Prostate gland (tissue), 2 donors: ENCODE measurements around the gene AMHR2. TPM values are rescaled to one million over a fixed set of nuclear protein-coding genes. Genes with fewer than 3 reads are reported as not detected.
"Not testable (repeated sequence)": the region's sequence is repeated elsewhere in the genome, so short reads cannot be mapped to it uniquely, and the experiment has no call there.

Source experiments
- DNase-seq: peaks from one replicate; pipeline ENCODE4 v3.0.0-alpha.2; 2019; ENCODE audit warnings: low spot score
- H3K27ac ChIP-seq, 2 donors: fragments of 200-600 bp; sonication (generic); 2 replicates each; pipeline ENCODE4 v1.5.1; 2017 to 2019
- H3K27me3 ChIP-seq: fragments of 200-600 bp; sonication (generic); replicated peaks from 2 replicates; pipeline ENCODE4 v1.5.1; 2019; ENCODE audit not compliant: insufficient read depth
- H3K36me3 ChIP-seq, 2 donors: fragments of 200-600 bp; sonication (generic); 1 replicate in 1 of 2; 2 replicates in 1 of 2; pipeline versions ENCODE4 v1.5.1 to v1.8.1; 2017 to 2019
- H3K4me1 ChIP-seq: fragments of 200-600 bp; sonication (generic); replicated peaks from 2 replicates; pipeline ENCODE4 v1.5.1; 2019
- H3K4me3 ChIP-seq, 2 donors: fragments of 200-600 bp; sonication (generic); 2 replicates each; pipeline ENCODE4 v1.5.1; 2017 to 2019
- H3K9me3 ChIP-seq: fragments of 200-600 bp; sonication (generic); 2 replicates; pipeline ENCODE4 v1.5.1; 2017
- CTCF ChIP-seq, 4 experiments: fragments of 200-600 bp in 2 of 4; fragments of 450-650 bp in 2 of 4; sonication (generic) in 2 of 4; IDR thresholded peaks; 1 replicate in 3 of 4; 2 replicates in 1 of 4; pipeline ENCODE4 v1.5.1; 2016 to 2019; ENCODE audit warnings: antibody characterized with exemption in 4 of 4, mild to moderate bottlenecking in 2 of 4, moderate library complexity in 2 of 4
- POLR2A ChIP-seq: fragments of 450-650 bp; IDR thresholded peaks from one replicate; pipeline ENCODE4 v1.6.1; 2016; ENCODE audit warnings: antibody characterized with exemption, mild to moderate bottlenecking
- POLR2AphosphoS5 ChIP-seq: sonication (generic); formaldehyde crosslinking; IDR thresholded peaks from one replicate; pipeline ENCODE4 v1.6.1; 2017; ENCODE audit warnings: antibody characterized with exemption
- WGBS: methylation state at CpG from one replicate; pipeline ENCODE4 v1.1.5; 2018; 5-methylcytosine and 5-hydroxymethylcytosine counted together
- intact Hi-C: fragments of 100-400 bp; cut with DNase I; formaldehyde crosslinking; loops from one replicate; pipeline ENCODE4 v1.14.2; 2022
- total RNA-seq, 2 donors: library from RNA; depleted of rRNA; stranded (reverse); fragments of >200 nt; gene quantifications; one replicate each; pipeline ENCODE4 v1.1.0, GENCODE V29; 2016

Gene AMHR2
- total RNA-seq, 2 donors from 2014 or later = 44.5 TPM; not detected in 1

- peak overlapping the region in 1 of 2 donors; percentile 13 for H3K4me3 ChIP-seq
- 57% methylated on average over 2 of the region's 2 CpGs for WGBS
- H3K27ac ChIP-seq = peak overlapping the region in 1 of 2 donors; percentile 5
- no peak for DNase-seq
- H3K27me3 ChIP-seq = no peaks in the 10 kb centered on the region
- intact Hi-C loops = no loop called here
- TF ChIP-seq POLR2A = no peak
- peaks cover 21% of the 10 kb centered on the region for H3K4me1 ChIP-seq
- H3K9me3 ChIP-seq = no peaks in the 10 kb centered on the region
- peaks cover 7 to 16% of the 10 kb centered on the region in 2 donors for H3K36me3 ChIP-seq
These were observed 40.4 kb upstream of the AMHR2 start for GRCh38 chr12:53383258-53383657.

GRCh38 chr12:53386381-53386780 lies 37.3 kb upstream of the AMHR2 start:
- H3K27ac ChIP-seq, H3K9me3 ChIP-seq, intact Hi-C loops, DNase-seq, H3K4me3 ChIP-seq, H3K27me3 ChIP-seq: not testable (repeated sequence)
- WGBS = 77% methylated on average over 5 of the region's 5 CpGs
- Histone ChIP-seq H3K36me3 (peaks cover 7 to 16% of the 10 kb centered on the region in 2 donors), H3K4me1 (peaks cover 19% of the 10 kb centered on the region)

DNA sequence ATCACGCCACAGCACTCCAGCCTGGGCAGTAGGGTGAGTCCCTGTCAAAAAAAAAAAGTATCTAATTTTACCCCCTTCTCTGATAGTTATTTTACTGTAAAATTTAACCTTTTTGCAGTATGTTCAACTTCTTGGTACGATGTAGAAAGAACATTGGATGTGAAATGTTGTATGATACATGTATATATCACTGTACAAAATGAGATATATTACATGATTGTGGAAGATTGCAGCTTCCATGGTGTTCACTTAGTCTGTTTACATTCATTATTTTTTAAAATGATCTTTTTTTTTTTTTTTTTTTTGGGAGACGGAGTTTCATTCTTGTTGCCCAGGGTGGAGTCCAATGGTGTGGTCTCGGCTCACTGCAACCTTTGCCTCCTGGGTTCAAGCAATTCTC lies 34.7 kb upstream of the AMHR2 start:
- 94% methylated on average over 4 of the region's 4 CpGs for WGBS
- intact Hi-C loops = no loop called here

DNA sequence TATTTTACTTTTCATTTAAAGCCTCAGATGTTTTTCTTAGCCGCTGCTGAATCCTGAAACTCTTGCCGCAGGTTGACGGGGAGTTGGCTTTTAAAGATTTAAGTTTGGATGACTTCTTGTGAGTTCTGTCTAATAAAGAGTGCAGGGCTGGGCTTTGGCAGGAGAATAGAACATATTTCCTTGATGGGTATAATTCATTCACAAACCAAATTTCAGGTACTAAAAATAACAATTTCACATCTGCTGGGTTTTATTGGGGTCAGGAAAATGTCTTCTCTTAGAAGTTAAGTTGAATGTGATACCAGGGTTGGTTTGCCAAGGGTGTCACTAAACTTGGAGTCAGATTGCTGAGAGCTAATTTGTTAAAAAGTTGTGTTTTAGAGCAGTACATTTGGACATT lies 34.0 kb upstream of the AMHR2 start:
- Histone ChIP-seq H3K36me3 (no peaks in the 10 kb centered on the region), H3K9me3 (no peaks in the 10 kb centered on the region), H3K27me3 (no peaks in the 10 kb centered on the region), H3K4me1 (peaks cover 6% of the 10 kb centered on the region), H3K27ac (peak overlapping the region; percentile 48 to 51), H3K4me3 (no peak overlapping the region)
- no peak for DNase-seq
- intact Hi-C loops = no loop called here
- peak; percentile 12 for TF ChIP-seq POLR2AphosphoS5
- TF ChIP-seq POLR2A = no peak
- 23% methylated on average over 3 of the region's 3 CpGs for WGBS

More for the DNA sequence above, 34.7 kb upstream of the AMHR2 start:
- Histone ChIP-seq H3K36me3 (peaks cover 0 to 2% of the 10 kb centered on the region in 2 donors), H3K9me3 (no peaks in the 10 kb centered on the region), H3K4me1 (peaks cover 6% of the 10 kb centered on the region), H3K27ac (peak overlapping the region; percentile 48 to 51), H3K4me3 (no peak overlapping the region), H3K27me3 (no peaks in the 10 kb centered on the region)
- no peak for TF ChIP-seq POLR2A
- no peak for TF ChIP-seq CTCF (IDR thresholded peaks at IDR 0.05)
- no peak for TF ChIP-seq POLR2AphosphoS5
- DNase-seq = no peak

DNA sequence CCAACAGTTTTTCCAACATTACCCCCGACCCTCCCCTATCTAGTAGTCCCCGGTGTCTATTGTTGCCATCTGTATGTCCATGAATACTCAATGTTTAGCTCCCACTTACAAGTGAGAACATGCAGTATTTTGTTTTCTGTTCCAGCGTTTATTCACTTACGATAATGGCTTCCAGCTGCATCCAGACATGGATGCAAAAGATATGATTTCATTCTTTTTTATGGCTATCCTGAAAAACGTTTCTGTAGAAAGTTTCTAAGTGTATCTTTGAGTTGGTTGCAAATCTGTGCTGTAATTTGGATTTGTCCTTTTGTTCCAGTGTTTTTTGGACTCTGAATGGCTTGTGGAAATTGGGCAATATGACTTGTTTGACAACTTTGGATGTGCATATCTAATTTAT lies 31.9 kb upstream of the AMHR2 start:
- Histone ChIP-seq H3K36me3 (no peaks in the 10 kb centered on the region), H3K9me3 (no peaks in the 10 kb centered on the region), H3K4me3 (no peak overlapping the region), H3K4me1 (peaks cover 6% of the 10 kb centered on the region), H3K27ac (peak overlapping the region; percentile 45 to 51), H3K27me3 (no peaks in the 10 kb centered on the region)
- no peak for DNase-seq
- WGBS = 8% methylated on average over 5 of the region's 5 CpGs
- intact Hi-C loops = no loop called here
- no peak for TF ChIP-seq POLR2A
- TF ChIP-seq POLR2AphosphoS5 = no peak
- no peak for TF ChIP-seq CTCF (IDR thresholded peaks at IDR 0.05)

GRCh38 chr12:53399896-53400295 lies 23.8 kb upstream of the AMHR2 start:
- 91% methylated on average over 7 of the region's 7 CpGs for WGBS

GRCh38 chr12:53402351-53402750 lies 21.3 kb upstream of the AMHR2 start:
- H3K36me3 ChIP-seq, H3K27ac ChIP-seq, intact Hi-C loops, H3K4me3 ChIP-seq, DNase-seq, H3K4me1 ChIP-seq, H3K9me3 ChIP-seq, H3K27me3 ChIP-seq: not testable (repeated sequence)
- 95% methylated on average over 16 of the region's 16 CpGs for WGBS

More at GRCh38 chr12:53399896-53400295, 23.8 kb upstream of the AMHR2 start:
- no peaks in the 10 kb centered on the region for H3K9me3 ChIP-seq
- no peaks in the 10 kb centered on the region for H3K36me3 ChIP-seq
- no peak overlapping the region for H3K27ac ChIP-seq
- no peaks in the 10 kb centered on the region for H3K4me1 ChIP-seq
- H3K27me3 ChIP-seq = no peaks in the 10 kb centered on the region
- intact Hi-C loops = no loop called here
- DNase-seq = no peak
- H3K4me3 ChIP-seq = no peak overlapping the region
- TF ChIP-seq POLR2AphosphoS5 = no peak
